ENCODE measurements around the gene GPR34. TPM values are rescaled to one million over a fixed set of nuclear protein-coding genes. Genes with fewer than 3 reads are reported as not detected.

Gene GPR34
- total RNA-seq, 2 donors from 2014 or later = 4.6 to 8.2 TPM

GRCh38 chrX:41737065-41737464 lies 48.3 kb downstream of the GPR34 start:
- WGBS = 90% methylated on average over 7 of the region's 7 CpGs
- Histone ChIP-seq H3K36me3 (no peaks in the 10 kb centered on the region), H3K27ac (no peak overlapping the region), H3K27me3 (replicated peaks; ENCODE audit: insufficient read depth) (no peaks in the 10 kb centered on the region), H3K4me3 (no peak overlapping the region), H3K9me3 (no peaks in the 10 kb centered on the region), H3K4me1 (replicated peaks) (no peaks in the 10 kb centered on the region)
- TF ChIP-seq POLR2A (IDR thresholded peaks at IDR 0.05) (no peak), CTCF (IDR thresholded peaks at IDR 0.05) (no peak), POLR2AphosphoS5 (IDR thresholded peaks at IDR 0.05) (no peak)
- intact Hi-C loops (cut with DNase I) = loop anchor here (10.0 kb wide), 1 partner anchor 462 kb away; no protein-coding TSS in a partner anchor
- no peak for DNase-seq (ENCODE audit: low spot score)

- TF ChIP-seq CTCF (IDR thresholded peaks at IDR 0.05) = no peak
- no peak for TF ChIP-seq POLR2AphosphoS5 (IDR thresholded peaks at IDR 0.05)
- no peak for TF ChIP-seq POLR2A (IDR thresholded peaks at IDR 0.05)
- Histone ChIP-seq H3K27ac (no peak overlapping the region), H3K9me3 (no peaks in the 10 kb centered on the region), H3K4me1 (replicated peaks) (no peaks in the 10 kb centered on the region), H3K27me3 (replicated peaks; ENCODE audit: insufficient read depth) (no peaks in the 10 kb centered on the region), H3K36me3 (no peaks in the 10 kb centered on the region), H3K4me3 (no peak overlapping the region)
- 80% methylated on average over 1 of the region's 1 CpG for WGBS
- intact Hi-C loops (cut with DNase I) = loop anchor here (10.0 kb wide), 1 partner anchor 465 kb away; no protein-coding TSS in a partner anchor
- DNase-seq (ENCODE audit: low spot score) = no peak
These were observed 51.1 kb downstream of the GPR34 start for GRCh38 chrX:41739871-41740270.

Small RNAs within 50 kb of the gene (small RNA-seq; reads per million reads assigned to genes)
- gene RN7SL144P = 0 reads per million in 2 donors

Other genes with a start within 250 kb of the GPR34 start
- not detected for gene NYX, start 241.6 kb upstream of the GPR34 start, total RNA-seq
- under 1 TPM; 0.28 to 0.41 TPM for gene GPR82, start 35.2 kb downstream of the GPR34 start, total RNA-seq
- 10 to 100 TPM; 19.7 to 20.4 TPM for gene CASK, start 234.6 kb downstream of the GPR34 start, total RNA-seq

Data from prostate gland (tissue), 2 donors.